HEK293 (cell line): ENCODE results near the gene NDUFV2.
A peak's percentile ranks its signal among the peaks of the same experiment; 100 is the strongest.

Experiments used
- GLIS1 ChIP-seq: fragments of 450-650 bp; formaldehyde crosslinking; IDR thresholded peaks from 2 replicates; pipeline ENCODE4 v1.5.1; 2016; ENCODE audit warnings: missing biosample characterization, missing genetic modification characterization
- KLF9 ChIP-seq: fragments of 450-650 bp; formaldehyde crosslinking; IDR thresholded peaks from 2 replicates; pipeline ENCODE4 v1.5.1; 2016; ENCODE audit warnings: missing biosample characterization, missing genetic modification characterization, low read depth
- YY1 ChIP-seq: fragments of 450-650 bp; formaldehyde crosslinking; IDR thresholded peaks from 2 replicates; pipeline ENCODE4 v1.5.1; 2018; ENCODE audit warnings: missing biosample characterization, missing genetic modification characterization
- ZNF24 ChIP-seq: fragments of 450-650 bp; formaldehyde crosslinking; IDR thresholded peaks from 2 replicates; pipeline ENCODE4 v1.5.1; 2016; ENCODE audit warnings: missing biosample characterization, missing genetic modification characterization
- ZNF274 ChIP-seq, 2 experiments: fragments of 200-500 bp in 1 of 2; fragments of 450-650 bp in 1 of 2; sonication (Bioruptor generic) in 1 of 2; formaldehyde crosslinking in 1 of 2; IDR thresholded peaks; 2 replicates each; pipeline versions ENCODE4 v1.5.1 to v1.6.1; 2014 to 2016; ENCODE audit warnings: borderline replicate concordance in 1 of 2, inconsistent platforms in 1 of 2, low read length in 1 of 2, missing biosample characterization in 1 of 2, missing genetic modification characterization in 1 of 2
- ZNF530 ChIP-seq: fragments of 450-650 bp; formaldehyde crosslinking; IDR thresholded peaks from 2 replicates; pipeline ENCODE4 v1.5.1; 2016; ENCODE audit warnings: low read depth, missing biosample characterization, missing genetic modification characterization
- ZNF670 ChIP-seq: fragments of 450-650 bp; formaldehyde crosslinking; IDR thresholded peaks from 2 replicates; pipeline ENCODE4 v1.5.1; 2016; ENCODE audit warnings: missing biosample characterization, missing genetic modification characterization, low read depth
- ZXDB ChIP-seq: fragments of 450-650 bp; formaldehyde crosslinking; IDR thresholded peaks from 2 replicates; pipeline ENCODE4 v1.5.1; 2016; ENCODE audit warnings: missing biosample characterization, missing genetic modification characterization
- TF ChIP-seq, protein P1 (sequence below): fragments of 450-650 bp; formaldehyde crosslinking; IDR thresholded peaks from 2 replicates; pipeline ENCODE4 v1.5.1; 2016; ENCODE audit warnings: missing biosample characterization, missing genetic modification characterization
- TF ChIP-seq, protein P2 (sequence below): fragments of 450-650 bp; formaldehyde crosslinking; IDR thresholded peaks from 2 replicates; pipeline ENCODE4 v1.5.1; 2016; ENCODE audit warnings: missing biosample characterization, missing genetic modification characterization, borderline replicate concordance
- TF ChIP-seq, protein P3 (sequence below): fragments of 450-650 bp; formaldehyde crosslinking; conservative IDR thresholded peaks from 2 replicates; pipeline ENCODE4 v1.5.1; 2016; ENCODE audit warnings: low read depth, missing biosample characterization, missing genetic modification characterization

DNA sequence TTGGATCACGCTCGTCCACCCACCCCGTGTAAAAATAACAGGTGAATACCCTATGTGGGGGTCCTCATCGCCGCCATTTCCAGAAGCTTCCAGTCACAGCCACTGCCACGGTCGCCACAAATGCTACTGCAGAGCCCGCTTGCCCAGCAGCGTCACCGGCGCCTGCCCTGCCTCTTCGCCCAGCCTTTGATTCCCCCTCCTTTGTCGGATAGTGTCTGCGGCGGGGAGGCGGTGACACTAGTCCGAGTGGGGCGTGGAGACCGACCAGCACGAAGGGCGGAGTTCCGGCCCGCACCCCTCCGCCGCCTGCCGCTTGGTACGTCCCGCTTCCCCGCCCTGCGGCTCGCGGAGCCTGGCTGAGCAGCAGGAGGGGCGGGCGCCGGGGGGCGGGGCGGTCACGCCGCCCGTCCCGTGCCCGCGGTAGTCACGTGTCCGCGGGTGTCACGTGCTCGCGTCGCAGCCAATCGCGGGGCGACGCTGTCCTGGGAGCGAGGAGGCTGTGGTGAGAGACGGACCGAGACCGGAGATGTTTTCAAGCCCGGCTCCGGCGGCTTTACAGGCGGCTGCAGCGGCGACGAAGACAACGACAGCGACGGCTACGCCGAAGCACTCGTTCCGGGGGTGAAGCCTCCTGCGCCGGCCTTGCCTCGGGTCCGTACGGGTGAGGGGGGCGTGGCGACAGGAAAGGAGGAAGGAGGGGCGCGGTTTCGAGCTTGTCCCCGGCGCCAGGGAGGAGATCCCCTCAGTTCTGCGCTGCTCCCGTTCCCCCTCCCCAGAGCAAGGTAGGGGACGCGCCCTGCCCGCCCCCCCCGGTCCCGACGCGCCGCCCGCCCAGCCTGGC is 34.0 kb downstream of the NDUFV2 start, which contains the start of gene ANKRD12:
- TF ChIP-seq YY1 (tag by site-specific recombination) (peak; percentile 59), ZNF670 (tag by site-specific recombination) (no peak), ZNF24 (tag by site-specific recombination) (no peak), GLIS1 (peak; percentile 75), KLF9 (tag by site-specific recombination) (peak; percentile 99), ZXDB (tag by site-specific recombination) (peak; percentile 53), ZNF530 (tag by site-specific recombination) (no peak), ZNF274 (IDR thresholded peaks at IDR 0.05; ENCODE audit: low read length) (no peak), ZNF274 (tag by site-specific recombination; IDR thresholded peaks at IDR 0.05; ENCODE audit: borderline replicate concordance) (no peak)
- TF ChIP-seq, protein P1, sequence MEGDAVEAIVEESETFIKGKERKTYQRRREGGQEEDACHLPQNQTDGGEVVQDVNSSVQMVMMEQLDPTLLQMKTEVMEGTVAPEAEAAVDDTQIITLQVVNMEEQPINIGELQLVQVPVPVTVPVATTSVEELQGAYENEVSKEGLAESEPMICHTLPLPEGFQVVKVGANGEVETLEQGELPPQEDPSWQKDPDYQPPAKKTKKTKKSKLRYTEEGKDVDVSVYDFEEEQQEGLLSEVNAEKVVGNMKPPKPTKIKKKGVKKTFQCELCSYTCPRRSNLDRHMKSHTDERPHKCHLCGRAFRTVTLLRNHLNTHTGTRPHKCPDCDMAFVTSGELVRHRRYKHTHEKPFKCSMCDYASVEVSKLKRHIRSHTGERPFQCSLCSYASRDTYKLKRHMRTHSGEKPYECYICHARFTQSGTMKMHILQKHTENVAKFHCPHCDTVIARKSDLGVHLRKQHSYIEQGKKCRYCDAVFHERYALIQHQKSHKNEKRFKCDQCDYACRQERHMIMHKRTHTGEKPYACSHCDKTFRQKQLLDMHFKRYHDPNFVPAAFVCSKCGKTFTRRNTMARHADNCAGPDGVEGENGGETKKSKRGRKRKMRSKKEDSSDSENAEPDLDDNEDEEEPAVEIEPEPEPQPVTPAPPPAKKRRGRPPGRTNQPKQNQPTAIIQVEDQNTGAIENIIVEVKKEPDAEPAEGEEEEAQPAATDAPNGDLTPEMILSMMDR (tag by site-specific recombination), result no peak
- TF ChIP-seq, protein P2, sequence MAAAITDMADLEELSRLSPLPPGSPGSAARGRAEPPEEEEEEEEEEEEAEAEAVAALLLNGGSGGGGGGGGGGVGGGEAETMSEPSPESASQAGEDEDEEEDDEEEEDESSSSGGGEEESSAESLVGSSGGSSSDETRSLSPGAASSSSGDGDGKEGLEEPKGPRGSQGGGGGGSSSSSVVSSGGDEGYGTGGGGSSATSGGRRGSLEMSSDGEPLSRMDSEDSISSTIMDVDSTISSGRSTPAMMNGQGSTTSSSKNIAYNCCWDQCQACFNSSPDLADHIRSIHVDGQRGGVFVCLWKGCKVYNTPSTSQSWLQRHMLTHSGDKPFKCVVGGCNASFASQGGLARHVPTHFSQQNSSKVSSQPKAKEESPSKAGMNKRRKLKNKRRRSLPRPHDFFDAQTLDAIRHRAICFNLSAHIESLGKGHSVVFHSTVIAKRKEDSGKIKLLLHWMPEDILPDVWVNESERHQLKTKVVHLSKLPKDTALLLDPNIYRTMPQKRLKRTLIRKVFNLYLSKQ (tag by site-specific recombination), result no peak
- TF ChIP-seq, protein P3, sequence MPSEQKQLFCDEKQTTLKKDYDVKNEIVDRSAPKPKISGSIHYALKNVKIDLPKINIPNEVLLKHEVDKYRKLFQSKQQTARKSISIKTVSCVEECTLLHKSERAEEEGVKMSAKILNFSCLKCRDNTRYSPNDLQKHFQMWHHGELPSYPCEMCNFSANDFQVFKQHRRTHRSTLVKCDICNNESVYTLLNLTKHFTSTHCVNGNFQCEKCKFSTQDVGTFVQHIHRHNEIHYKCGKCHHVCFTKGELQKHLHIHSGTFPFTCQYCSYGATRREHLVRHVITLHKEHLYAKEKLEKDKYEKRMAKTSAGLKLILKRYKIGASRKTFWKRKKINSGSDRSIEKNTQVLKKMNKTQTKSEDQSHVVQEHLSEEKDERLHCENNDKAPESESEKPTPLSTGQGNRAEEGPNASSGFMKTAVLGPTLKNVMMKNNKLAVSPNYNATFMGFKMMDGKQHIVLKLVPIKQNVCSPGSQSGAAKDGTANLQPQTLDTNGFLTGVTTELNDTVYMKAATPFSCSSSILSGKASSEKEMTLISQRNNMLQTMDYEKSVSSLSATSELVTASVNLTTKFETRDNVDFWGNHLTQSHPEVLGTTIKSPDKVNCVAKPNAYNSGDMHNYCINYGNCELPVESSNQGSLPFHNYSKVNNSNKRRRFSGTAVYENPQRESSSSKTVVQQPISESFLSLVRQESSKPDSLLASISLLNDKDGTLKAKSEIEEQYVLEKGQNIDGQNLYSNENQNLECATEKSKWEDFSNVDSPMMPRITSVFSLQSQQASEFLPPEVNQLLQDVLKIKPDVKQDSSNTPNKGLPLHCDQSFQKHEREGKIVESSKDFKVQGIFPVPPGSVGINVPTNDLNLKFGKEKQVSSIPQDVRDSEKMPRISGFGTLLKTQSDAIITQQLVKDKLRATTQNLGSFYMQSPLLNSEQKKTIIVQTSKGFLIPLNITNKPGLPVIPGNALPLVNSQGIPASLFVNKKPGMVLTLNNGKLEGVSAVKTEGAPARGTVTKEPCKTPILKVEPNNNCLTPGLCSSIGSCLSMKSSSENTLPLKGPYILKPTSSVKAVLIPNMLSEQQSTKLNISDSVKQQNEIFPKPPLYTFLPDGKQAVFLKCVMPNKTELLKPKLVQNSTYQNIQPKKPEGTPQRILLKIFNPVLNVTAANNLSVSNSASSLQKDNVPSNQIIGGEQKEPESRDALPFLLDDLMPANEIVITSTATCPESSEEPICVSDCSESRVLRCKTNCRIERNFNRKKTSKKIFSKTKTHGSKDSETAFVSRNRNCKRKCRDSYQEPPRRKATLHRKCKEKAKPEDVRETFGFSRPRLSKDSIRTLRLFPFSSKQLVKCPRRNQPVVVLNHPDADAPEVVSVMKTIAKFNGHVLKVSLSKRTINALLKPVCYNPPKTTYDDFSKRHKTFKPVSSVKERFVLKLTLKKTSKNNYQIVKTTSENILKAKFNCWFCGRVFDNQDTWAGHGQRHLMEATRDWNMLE (tag by site-specific recombination), result no peak
